Neural progenitor cell (in vitro differentiated cells): Measurements from ENCODE around the gene ARAF. TPM values are rescaled to one million over a fixed set of nuclear protein-coding genes. Genes with fewer than 3 reads are reported as not detected.

Source experiments
- DNase-seq: peaks from one replicate; pipeline ENCODE4 v3.0.0-alpha.2; 2016; ENCODE audit warnings: low spot score
- H2AFZ ChIP-seq: fragments of 200-600 bp; sonication (generic); replicated peaks from 2 replicates; pipeline ENCODE4 v1.6.1; 2016; ENCODE audit warnings: antibody characterized with exemption
- H3F3A ChIP-seq: fragments of 200-600 bp; sonication (generic); 2 replicates; pipeline ENCODE4 v1.6.1; 2016; ENCODE audit warnings: antibody characterized with exemption, low read depth
- H3K27ac ChIP-seq: fragments of 200-600 bp; sonication (generic); 2 replicates; pipeline ENCODE4 v1.5.1; 2016; ENCODE audit warnings: mild to moderate bottlenecking
- H3K27me3 ChIP-seq: fragments of 200-600 bp; sonication (generic); 2 replicates; pipeline ENCODE4 v1.6.1; 2016; ENCODE audit warnings: mild to moderate bottlenecking, moderate library complexity
- H3K36me3 ChIP-seq: fragments of 200-600 bp; sonication (generic); 2 replicates; pipeline ENCODE4 v1.5.1; 2016
- H3K4me1 ChIP-seq: fragments of 200-600 bp; sonication (generic); 2 replicates; pipeline ENCODE4 v1.6.1; 2016; ENCODE audit warnings: mixed run types
- H3K4me2 ChIP-seq: fragments of 200-600 bp; sonication (generic); 2 replicates; pipeline ENCODE4 v1.6.1; 2016
- H3K4me3 ChIP-seq: fragments of 200-600 bp; sonication (generic); 2 replicates; pipeline ENCODE4 v1.5.1; 2016
- H3K79me2 ChIP-seq: fragments of 200-600 bp; sonication (generic); 2 replicates; pipeline ENCODE4 v1.6.1; 2016; ENCODE audit warnings: low read depth
- H3K9ac ChIP-seq: fragments of 200-600 bp; sonication (generic); 2 replicates; pipeline ENCODE4 v1.6.1; 2016
- H3K9me3 ChIP-seq: fragments of 200-600 bp; sonication (generic); 2 replicates; pipeline ENCODE4 v1.5.1; 2016; ENCODE audit warnings: low read depth
- H4K20me1 ChIP-seq: fragments of 200-600 bp; sonication (generic); 2 replicates; pipeline ENCODE4 v1.6.1; 2016; ENCODE audit warnings: low read depth
- H3K27ac Mint-ChIP-seq: 3 replicates; pipeline ENCODE4 v1.8.0; 2021; ENCODE audit warnings: mixed read lengths
- H3K27me3 Mint-ChIP-seq: 2 replicates; pipeline ENCODE4 v1.8.0; 2022; ENCODE audit warnings: low read depth, mild to moderate bottlenecking, inconsistent platforms, moderate library complexity, mixed read lengths; ENCODE audit not compliant: insufficient read depth
- H3K36me3 Mint-ChIP-seq: 3 replicates; pipeline ENCODE4 v1.8.0; 2021; ENCODE audit warnings: mixed read lengths
- H3K4me1 Mint-ChIP-seq: 3 replicates; pipeline ENCODE4 v1.8.0; 2021; ENCODE audit warnings: mixed read lengths
- H3K4me3 Mint-ChIP-seq: 3 replicates; pipeline ENCODE4 v1.8.0; 2021; ENCODE audit warnings: mild to moderate bottlenecking, moderate library complexity, mixed read lengths
- H3K9me3 Mint-ChIP-seq: 3 replicates; pipeline ENCODE4 v1.8.0; 2020; ENCODE audit warnings: mixed read lengths
- EZH2 ChIP-seq: fragments of 200-600 bp; sonication (generic); IDR thresholded peaks from 2 replicates; pipeline ENCODE4 v1.6.1; 2017; ENCODE audit warnings: antibody characterized with exemption, mild to moderate bottlenecking, moderate library complexity
- EZH2phosphoT487 ChIP-seq: fragments of 200-600 bp; sonication (generic); IDR thresholded peaks from 2 replicates; pipeline ENCODE4 v1.6.1; 2017; ENCODE audit warnings: antibody characterized with exemption
- total RNA-seq: library from RNA; depleted of rRNA; stranded (reverse); fragments of >200 nt; gene quantifications from 2 replicates; pipeline ENCODE4 v1.2.3, GENCODE V29; 2015; ENCODE audit warnings: low replicate concordance
- TF ChIP-seq, protein P1 (sequence below): fragments of 200-600 bp; sonication (generic); IDR thresholded peaks from 2 replicates; pipeline ENCODE4 v1.5.1; 2017; ENCODE audit warnings: antibody characterized with exemption, mild to moderate bottlenecking

ARAF gene
- total RNA-seq, 1 donor from 2014 or later: 17.4 TPM

DNA sequence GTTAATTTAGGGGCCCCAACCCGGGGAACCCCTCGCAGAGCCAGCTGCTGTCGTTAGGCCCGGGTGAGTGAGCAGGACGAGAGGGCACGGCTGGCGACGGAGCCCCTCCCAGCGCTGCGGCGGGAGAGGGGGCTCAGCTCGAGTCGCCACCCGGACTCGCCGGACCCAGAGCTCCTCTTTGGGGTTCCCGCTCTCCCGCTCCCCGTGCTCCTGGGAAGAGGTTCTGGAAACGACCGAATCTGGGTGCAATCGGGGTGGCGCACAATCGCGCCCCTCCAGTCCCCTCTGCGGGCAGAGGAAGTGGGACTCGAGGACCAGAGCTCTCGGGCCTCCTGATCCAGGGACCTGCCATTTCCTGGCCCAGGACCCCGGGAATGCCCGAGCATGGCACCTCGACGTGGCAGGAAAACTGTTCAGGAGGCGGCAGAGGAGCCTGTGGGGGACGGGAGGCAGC is 37.3 kb upstream of the ARAF start:
- Histone ChIP-seq H3K4me3 (peak overlapping the region; percentile 56), H3K79me2 (no peaks in the 10 kb centered on the region), H3K36me3 (no peaks in the 10 kb centered on the region), H3K9me3 (no peaks in the 10 kb centered on the region), H3K27ac (no peak overlapping the region), H3K27me3 (peaks cover 19% of the 10 kb centered on the region), H4K20me1 (no peaks in the 10 kb centered on the region), H3F3A (no peaks in the 10 kb centered on the region), H3K9ac (no peak overlapping the region), H2AFZ (peak overlapping the region; percentile 87), H3K4me1 (no peaks in the 10 kb centered on the region), H3K4me2 (peak overlapping the region; percentile 78)
- Mint-ChIP-seq H3K4me1 (no peaks in the 10 kb centered on the region), H3K27ac (no peak overlapping the region), H3K27me3 (peaks cover 2% of the 10 kb centered on the region), H3K4me3 (peak overlapping the region; percentile 80), H3K36me3 (no peaks in the 10 kb centered on the region), H3K9me3 (peaks cover 22% of the 10 kb centered on the region)
- no peak for TF ChIP-seq EZH2phosphoT487
- TF ChIP-seq EZH2: no peak
- TF ChIP-seq, protein P1, sequence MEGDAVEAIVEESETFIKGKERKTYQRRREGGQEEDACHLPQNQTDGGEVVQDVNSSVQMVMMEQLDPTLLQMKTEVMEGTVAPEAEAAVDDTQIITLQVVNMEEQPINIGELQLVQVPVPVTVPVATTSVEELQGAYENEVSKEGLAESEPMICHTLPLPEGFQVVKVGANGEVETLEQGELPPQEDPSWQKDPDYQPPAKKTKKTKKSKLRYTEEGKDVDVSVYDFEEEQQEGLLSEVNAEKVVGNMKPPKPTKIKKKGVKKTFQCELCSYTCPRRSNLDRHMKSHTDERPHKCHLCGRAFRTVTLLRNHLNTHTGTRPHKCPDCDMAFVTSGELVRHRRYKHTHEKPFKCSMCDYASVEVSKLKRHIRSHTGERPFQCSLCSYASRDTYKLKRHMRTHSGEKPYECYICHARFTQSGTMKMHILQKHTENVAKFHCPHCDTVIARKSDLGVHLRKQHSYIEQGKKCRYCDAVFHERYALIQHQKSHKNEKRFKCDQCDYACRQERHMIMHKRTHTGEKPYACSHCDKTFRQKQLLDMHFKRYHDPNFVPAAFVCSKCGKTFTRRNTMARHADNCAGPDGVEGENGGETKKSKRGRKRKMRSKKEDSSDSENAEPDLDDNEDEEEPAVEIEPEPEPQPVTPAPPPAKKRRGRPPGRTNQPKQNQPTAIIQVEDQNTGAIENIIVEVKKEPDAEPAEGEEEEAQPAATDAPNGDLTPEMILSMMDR: no peak
- no peak for DNase-seq

DNA sequence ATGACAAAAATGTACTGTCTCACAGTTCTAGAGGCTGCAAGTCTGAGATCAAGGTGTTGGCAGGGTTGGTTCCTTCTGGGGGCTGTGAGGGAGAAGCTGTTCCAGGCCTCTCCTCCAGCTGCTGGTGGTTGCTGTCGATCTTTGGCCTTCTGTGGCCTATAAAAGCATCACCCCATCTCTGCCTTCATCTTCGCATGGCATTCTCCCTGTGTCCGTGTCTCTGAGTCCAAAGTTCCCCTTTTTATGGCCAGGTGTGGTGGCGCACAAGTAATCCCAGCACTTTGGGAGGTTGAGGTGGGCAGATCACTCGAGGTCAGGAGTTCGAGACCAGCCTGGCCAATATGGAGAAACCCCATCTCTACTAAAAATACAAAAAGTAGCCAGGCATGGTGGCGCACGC is 31.5 kb upstream of the ARAF start:
- Mint-ChIP-seq H3K27me3 (peaks cover 4% of the 10 kb centered on the region), H3K4me1 (no peaks in the 10 kb centered on the region), H3K27ac (no peak overlapping the region), H3K36me3 (no peaks in the 10 kb centered on the region), H3K9me3 (peaks cover 16% of the 10 kb centered on the region), H3K4me3 (no peak overlapping the region)
- no peak overlapping the region for H3K9ac ChIP-seq
- no peak overlapping the region for H3K27ac ChIP-seq
- no peaks in the 10 kb centered on the region for H3K27me3 ChIP-seq
- DNase-seq: no peak
- H3K4me3 ChIP-seq: no peak overlapping the region
- no peaks in the 10 kb centered on the region for H3K4me1 ChIP-seq
- no peaks in the 10 kb centered on the region for H3K9me3 ChIP-seq
- no peak overlapping the region for H3K4me2 ChIP-seq
- no peaks in the 10 kb centered on the region for H4K20me1 ChIP-seq
- H3K36me3 ChIP-seq: no peaks in the 10 kb centered on the region
- no peaks in the 10 kb centered on the region for H3K79me2 ChIP-seq
- TF ChIP-seq EZH2: no peak
- H2AFZ ChIP-seq: no peak overlapping the region
- H3F3A ChIP-seq: no peaks in the 10 kb centered on the region

GRCh38 chrX:47530049-47530448 is 31.0 kb upstream of the ARAF start:
- Histone ChIP-seq H3F3A (no peaks in the 10 kb centered on the region), H3K4me1 (no peaks in the 10 kb centered on the region), H3K27me3 (no peaks in the 10 kb centered on the region), H3K4me3 (no peak overlapping the region), H3K9ac (no peak overlapping the region), H3K36me3 (no peaks in the 10 kb centered on the region), H3K27ac (no peak overlapping the region), H3K4me2 (no peak overlapping the region), H2AFZ (no peak overlapping the region), H4K20me1 (no peaks in the 10 kb centered on the region), H3K79me2 (no peaks in the 10 kb centered on the region), H3K9me3 (no peaks in the 10 kb centered on the region)
- Mint-ChIP-seq H3K36me3 (no peaks in the 10 kb centered on the region), H3K4me1 (no peaks in the 10 kb centered on the region), H3K4me3 (no peak overlapping the region), H3K27me3 (peaks cover 2% of the 10 kb centered on the region), H3K9me3 (peaks cover 14% of the 10 kb centered on the region), H3K27ac (no peak overlapping the region)
- TF ChIP-seq EZH2 (no peak), EZH2phosphoT487 (no peak)
- TF ChIP-seq, protein P1: no peak
- no peak for DNase-seq

DNA sequence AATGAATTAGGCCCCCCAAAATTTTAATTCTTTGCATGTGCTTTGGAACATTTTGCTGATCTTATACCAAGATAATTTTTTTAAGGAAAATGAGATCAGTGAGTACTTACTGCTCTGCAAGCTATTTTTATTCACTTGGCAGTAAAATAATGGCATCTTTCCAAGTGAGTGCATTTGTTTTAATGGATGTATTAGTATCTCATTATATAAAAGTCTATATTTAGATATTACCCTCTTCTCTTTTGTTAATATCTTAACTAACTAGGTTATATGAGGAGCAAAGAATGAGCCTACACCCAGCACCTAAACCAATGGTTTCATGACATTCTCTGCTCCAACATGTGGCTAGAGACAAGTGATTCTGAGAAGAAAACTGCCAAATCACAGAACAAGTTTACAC is 21.1 kb upstream of the ARAF start:
- no peak for DNase-seq
- Histone ChIP-seq H2AFZ (no peak overlapping the region), H3K4me1 (no peaks in the 10 kb centered on the region), H3K79me2 (no peaks in the 10 kb centered on the region), H3F3A (no peaks in the 10 kb centered on the region), H4K20me1 (no peaks in the 10 kb centered on the region), H3K9ac (no peak overlapping the region), H3K4me3 (no peak overlapping the region), H3K4me2 (no peak overlapping the region), H3K36me3 (no peaks in the 10 kb centered on the region), H3K9me3 (no peaks in the 10 kb centered on the region), H3K27me3 (no peaks in the 10 kb centered on the region), H3K27ac (no peak overlapping the region)
- Mint-ChIP-seq H3K27ac (no peak overlapping the region), H3K4me3 (no peak overlapping the region), H3K9me3 (peaks cover 3% of the 10 kb centered on the region), H3K27me3 (no peaks in the 10 kb centered on the region), H3K4me1 (peaks cover 3% of the 10 kb centered on the region), H3K36me3 (no peaks in the 10 kb centered on the region)
- no peak for TF ChIP-seq EZH2
- TF ChIP-seq, protein P1: no peak
- no peak for TF ChIP-seq EZH2phosphoT487
